Endothelial cell (in vitro differentiated cells): ENCODE data around the gene DLGAP1. TPM values are rescaled to one million over a fixed set of nuclear protein-coding genes. Genes with fewer than 3 reads are reported as not detected.

Source experiments
- DNase-seq: peaks from one replicate; pipeline ENCODE4 v3.0.0; 2021; ENCODE audit warnings: low spot score
- H3K27ac Mint-ChIP-seq: one replicate; pipeline ENCODE4 v1.8.0; 2021; ENCODE audit warnings: mixed read lengths, inconsistent platforms; ENCODE audit not compliant: unreplicated experiment
- H3K27me3 Mint-ChIP-seq: one replicate; pipeline ENCODE4 v1.8.0; 2021; ENCODE audit warnings: mild to moderate bottlenecking, moderate library complexity, mixed read lengths, inconsistent platforms; ENCODE audit not compliant: unreplicated experiment
- H3K36me3 Mint-ChIP-seq: one replicate; pipeline ENCODE4 v1.8.0; 2021; ENCODE audit warnings: mild to moderate bottlenecking, low read depth, mixed read lengths, inconsistent platforms; ENCODE audit not compliant: unreplicated experiment
- H3K4me1 Mint-ChIP-seq: one replicate; pipeline ENCODE4 v1.8.0; 2021; ENCODE audit warnings: mild to moderate bottlenecking, mixed read lengths, inconsistent platforms; ENCODE audit not compliant: unreplicated experiment
- H3K4me3 Mint-ChIP-seq: one replicate; pipeline ENCODE4 v1.8.0; 2021; ENCODE audit warnings: mild to moderate bottlenecking, mixed read lengths, inconsistent platforms; ENCODE audit not compliant: unreplicated experiment
- H3K9me3 Mint-ChIP-seq: one replicate; pipeline ENCODE4 v1.8.0; 2021; ENCODE audit warnings: mixed read lengths, inconsistent platforms; ENCODE audit not compliant: unreplicated experiment
- total RNA-seq: library from RNA; stranded (reverse); fragmentation: NEBNext Ultra II Directional; extraction: Animal tissue kit (Norgen Biotek cat#: 25700); gene quantifications from one replicate; pipeline ENCODE4 v1.2.1, GENCODE V29; 2021; ENCODE audit not compliant: unreplicated experiment
- TF ChIP-seq, protein P1 (sequence below): fragments of 200-600 bp; sonication (generic); IDR thresholded peaks from one replicate; pipeline ENCODE4 v1.5.0; 2021; ENCODE audit warnings: antibody characterized with exemption; ENCODE audit not compliant: unreplicated experiment

DLGAP1 gene
- total RNA-seq, 1 donor from 2014 or later, result 1.8 TPM

DNA sequence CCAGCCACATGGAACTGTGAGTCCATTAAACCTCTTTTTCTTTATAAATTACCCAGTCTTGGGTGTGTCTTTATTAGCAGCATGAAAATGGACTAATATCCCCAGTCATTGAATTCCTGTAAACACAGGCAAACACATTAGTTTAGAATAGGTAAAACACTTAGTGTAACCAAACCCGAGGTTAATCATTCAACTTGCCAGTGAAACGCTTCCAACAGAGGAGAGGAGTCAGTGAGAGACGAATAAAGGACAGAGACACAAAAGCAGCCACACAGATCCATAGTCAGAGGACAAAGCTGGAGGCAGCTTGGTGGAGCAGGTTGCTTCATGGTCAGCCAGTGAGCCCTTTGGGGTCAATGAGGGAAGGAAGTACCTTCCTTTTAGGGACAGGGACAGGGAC lies 657.1 kb downstream of the DLGAP1 start:
- H3K27me3 Mint-ChIP-seq, result peaks cover 7% of the 10 kb centered on the region
- TF ChIP-seq, protein P1, sequence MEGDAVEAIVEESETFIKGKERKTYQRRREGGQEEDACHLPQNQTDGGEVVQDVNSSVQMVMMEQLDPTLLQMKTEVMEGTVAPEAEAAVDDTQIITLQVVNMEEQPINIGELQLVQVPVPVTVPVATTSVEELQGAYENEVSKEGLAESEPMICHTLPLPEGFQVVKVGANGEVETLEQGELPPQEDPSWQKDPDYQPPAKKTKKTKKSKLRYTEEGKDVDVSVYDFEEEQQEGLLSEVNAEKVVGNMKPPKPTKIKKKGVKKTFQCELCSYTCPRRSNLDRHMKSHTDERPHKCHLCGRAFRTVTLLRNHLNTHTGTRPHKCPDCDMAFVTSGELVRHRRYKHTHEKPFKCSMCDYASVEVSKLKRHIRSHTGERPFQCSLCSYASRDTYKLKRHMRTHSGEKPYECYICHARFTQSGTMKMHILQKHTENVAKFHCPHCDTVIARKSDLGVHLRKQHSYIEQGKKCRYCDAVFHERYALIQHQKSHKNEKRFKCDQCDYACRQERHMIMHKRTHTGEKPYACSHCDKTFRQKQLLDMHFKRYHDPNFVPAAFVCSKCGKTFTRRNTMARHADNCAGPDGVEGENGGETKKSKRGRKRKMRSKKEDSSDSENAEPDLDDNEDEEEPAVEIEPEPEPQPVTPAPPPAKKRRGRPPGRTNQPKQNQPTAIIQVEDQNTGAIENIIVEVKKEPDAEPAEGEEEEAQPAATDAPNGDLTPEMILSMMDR, result no peak
- DNase-seq, result no peak
- H3K4me1 Mint-ChIP-seq, result peaks cover 10% of the 10 kb centered on the region
- H3K27ac Mint-ChIP-seq, result no peak overlapping the region
- no peaks in the 10 kb centered on the region for H3K36me3 Mint-ChIP-seq
- no peak overlapping the region for H3K4me3 Mint-ChIP-seq
- no peaks in the 10 kb centered on the region for H3K9me3 Mint-ChIP-seq

DNA sequence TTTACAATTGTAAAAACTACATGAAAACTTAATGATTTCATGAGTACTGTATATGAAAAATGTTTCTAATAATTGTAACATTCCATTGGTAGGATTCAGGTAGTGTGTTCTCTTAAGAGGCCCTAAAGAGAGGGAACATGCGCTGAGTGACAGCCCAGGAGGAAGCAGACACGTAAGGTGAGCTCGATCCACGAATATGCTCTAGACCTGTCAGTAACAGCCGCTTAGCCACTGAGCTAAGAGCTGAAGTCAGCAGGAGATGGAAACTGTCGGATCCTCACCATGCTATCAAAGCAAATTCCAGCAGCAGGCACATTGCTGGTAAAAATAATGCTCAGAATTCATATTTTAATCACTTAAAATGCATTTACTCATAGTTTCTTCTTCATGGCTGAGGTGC lies 658.7 kb downstream of the DLGAP1 start:
- peaks cover 10% of the 10 kb centered on the region for H3K4me1 Mint-ChIP-seq
- H3K9me3 Mint-ChIP-seq, result no peaks in the 10 kb centered on the region
- no peaks in the 10 kb centered on the region for H3K36me3 Mint-ChIP-seq
- no peak overlapping the region for H3K4me3 Mint-ChIP-seq
- H3K27me3 Mint-ChIP-seq, result peaks cover 9% of the 10 kb centered on the region
- TF ChIP-seq, protein P1, result no peak
- H3K27ac Mint-ChIP-seq, result no peak overlapping the region
- DNase-seq, result no peak

DNA sequence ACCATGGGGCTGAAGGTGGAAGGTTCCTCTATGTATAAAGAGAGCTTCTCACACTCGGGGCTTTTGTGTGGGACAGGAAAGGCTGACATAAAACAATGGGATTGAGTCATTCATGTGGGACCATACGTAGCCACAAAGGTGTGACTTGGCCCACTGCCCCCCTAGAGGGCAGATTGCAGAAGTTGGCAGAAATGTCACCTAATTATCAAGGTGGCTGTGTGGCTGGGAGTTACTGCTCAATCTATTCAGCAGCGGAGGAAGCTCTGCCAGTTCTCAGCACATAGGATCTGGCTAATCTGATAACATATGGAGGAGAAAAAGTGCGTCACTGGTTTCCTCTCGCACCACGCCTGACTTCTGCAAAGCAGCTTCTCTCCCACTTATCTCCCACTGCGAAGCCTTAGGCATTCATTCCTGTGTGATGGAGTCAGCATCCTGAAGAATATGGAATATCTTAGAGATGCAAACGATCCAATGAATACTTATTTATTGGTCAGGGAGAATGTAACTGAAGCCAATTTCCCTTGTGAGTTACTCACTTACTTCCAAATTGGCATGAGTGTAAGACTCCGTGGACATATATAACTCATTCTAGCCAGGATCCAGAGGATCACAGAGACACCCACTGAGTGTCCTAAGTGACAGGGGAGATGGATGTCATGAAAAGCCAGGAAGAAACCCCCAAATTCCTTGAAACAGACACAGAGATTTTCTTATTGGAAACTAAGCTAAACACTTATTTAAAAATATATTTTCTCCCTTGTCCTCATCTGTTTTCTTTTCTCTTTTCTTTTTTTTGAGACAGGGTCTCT lies 660.4 kb downstream of the DLGAP1 start:
- no peak for DNase-seq

DNA sequence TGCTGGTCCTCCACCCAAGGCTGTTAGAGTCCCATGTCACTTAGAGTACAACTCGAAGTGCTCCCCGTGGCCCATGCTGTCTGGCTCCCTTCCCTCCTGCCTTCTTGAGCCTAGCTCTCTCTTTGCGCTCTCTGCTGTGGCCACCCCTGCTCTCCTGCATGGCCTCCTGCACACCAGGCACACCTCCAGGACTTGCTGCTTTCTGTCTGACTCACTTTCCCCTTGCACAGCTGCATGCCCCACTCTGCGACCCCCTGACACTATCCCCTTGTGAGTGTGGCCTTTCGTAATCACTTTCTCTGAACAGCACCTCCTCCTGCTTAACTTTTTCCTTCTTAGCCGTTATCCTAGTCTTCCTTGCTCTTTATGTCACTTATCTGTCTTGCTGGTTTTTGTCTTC lies 661.6 kb downstream of the DLGAP1 start:
- Mint-ChIP-seq H3K27ac (no peak overlapping the region), H3K4me3 (no peak overlapping the region), H3K9me3 (no peaks in the 10 kb centered on the region), H3K4me1 (peaks cover 10% of the 10 kb centered on the region), H3K27me3 (peaks cover 9% of the 10 kb centered on the region), H3K36me3 (no peaks in the 10 kb centered on the region)
- TF ChIP-seq, protein P1, result no peak
- DNase-seq, result no peak

More for the DNA sequence above, 660.4 kb downstream of the DLGAP1 start:
- H3K4me1 Mint-ChIP-seq, result peaks cover 10% of the 10 kb centered on the region
- no peak overlapping the region for H3K4me3 Mint-ChIP-seq
- no peak overlapping the region for H3K27ac Mint-ChIP-seq
- no peaks in the 10 kb centered on the region for H3K9me3 Mint-ChIP-seq
- TF ChIP-seq, protein P1, result no peak
- H3K36me3 Mint-ChIP-seq, result no peaks in the 10 kb centered on the region
- H3K27me3 Mint-ChIP-seq, result peaks cover 9% of the 10 kb centered on the region

DNA sequence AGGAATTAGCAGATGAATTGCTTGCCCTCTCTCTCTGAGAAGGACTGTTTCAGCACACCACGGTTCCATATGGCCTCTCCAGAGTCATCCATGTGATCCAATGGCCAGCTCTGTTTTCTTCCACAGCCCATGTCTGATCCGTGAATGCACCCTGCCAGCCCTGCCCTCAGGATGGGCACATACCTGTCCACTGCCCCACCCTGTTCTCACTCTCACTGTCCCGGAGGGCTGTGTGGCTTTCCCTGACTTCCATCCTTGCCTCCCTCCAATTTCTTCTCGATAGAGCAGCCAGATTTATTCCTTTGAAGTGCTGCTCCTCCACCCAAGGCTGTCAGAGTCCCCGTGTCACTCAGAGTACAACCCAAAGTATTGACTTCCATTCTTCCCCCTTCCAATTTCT lies 662.0 kb downstream of the DLGAP1 start:
- TF ChIP-seq, protein P1, result no peak
- no peak overlapping the region for H3K4me3 Mint-ChIP-seq
- peaks cover 9% of the 10 kb centered on the region for H3K27me3 Mint-ChIP-seq
- H3K9me3 Mint-ChIP-seq, result no peaks in the 10 kb centered on the region
- H3K36me3 Mint-ChIP-seq, result no peaks in the 10 kb centered on the region
- no peak overlapping the region for H3K27ac Mint-ChIP-seq
- no peak for DNase-seq
- H3K4me1 Mint-ChIP-seq, result peaks cover 10% of the 10 kb centered on the region
